Measurements from ENCODE around the gene XRN1.

The XRN1 gene

DNA sequence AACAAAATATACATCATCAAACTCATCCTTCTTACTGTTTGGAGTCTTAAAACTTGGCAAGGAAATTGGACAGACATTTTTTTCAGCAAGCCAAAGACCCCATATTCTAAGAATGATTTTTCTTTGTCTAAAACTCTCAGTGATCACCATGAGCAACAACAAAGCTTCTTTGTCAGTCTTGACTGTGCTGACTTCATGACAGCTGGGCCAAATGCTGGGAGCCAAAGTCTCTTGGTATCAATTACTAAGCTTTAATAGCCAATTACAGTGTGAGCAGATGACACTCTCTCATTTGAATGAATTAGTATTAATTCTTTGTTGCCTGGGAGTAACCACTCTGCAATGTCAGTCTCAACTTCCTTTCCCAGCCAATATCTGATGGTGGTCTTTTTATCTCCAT lies 174.3 kb downstream of the XRN1 start:
- Histone ChIP-seq H3K36me3 (ENCODE audit: control insufficient read depth, insufficient read depth, low read length) (no peaks in the 10 kb centered on the region), H3K4me3 (ENCODE audit: low read length) (no peak overlapping the region), H3K9ac (ENCODE audit: low read length) (no peak overlapping the region), H3K27ac (ENCODE audit: low read depth, low read length) (no peak overlapping the region), H3K27me3 (ENCODE audit: control insufficient read depth, insufficient read depth, low read length) (no peaks in the 10 kb centered on the region), H3K4me1 (ENCODE audit: control insufficient read depth, insufficient read depth, low read length) (no peaks in the 10 kb centered on the region)

DNA sequence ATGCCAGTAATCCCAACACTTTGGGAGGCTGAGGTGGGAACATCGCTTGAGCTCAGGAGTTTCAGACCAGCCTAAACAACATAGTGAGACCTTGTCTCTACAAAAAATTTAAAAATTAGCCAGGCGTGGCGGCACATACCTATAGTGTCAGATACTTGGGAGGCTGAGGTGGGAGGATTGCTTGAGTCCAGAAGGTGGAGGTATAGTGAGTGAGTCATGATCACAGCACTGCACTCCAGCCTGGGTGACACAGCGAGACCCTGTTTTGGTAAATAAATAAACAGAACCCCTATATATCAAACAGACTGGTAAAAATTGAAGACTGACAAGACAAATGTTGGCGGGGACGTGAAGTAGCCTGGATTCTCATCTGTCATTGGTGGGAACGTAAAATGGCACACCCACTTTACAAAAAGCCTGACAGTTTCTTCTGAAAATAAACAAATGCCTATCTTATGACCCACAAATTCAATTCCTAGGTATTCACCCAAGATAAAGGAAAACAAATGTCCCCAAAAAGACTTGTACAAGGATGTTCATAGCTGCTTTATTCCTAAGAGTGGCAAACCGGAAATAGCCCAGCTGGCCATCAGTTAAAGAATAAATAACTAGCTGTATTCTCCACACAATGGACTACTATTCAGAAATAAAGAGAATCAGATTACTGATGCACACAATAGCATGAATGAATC lies 175.5 kb downstream of the XRN1 start:
- no peaks in the 10 kb centered on the region for H3K4me1 ChIP-seq (ENCODE audit: control insufficient read depth, insufficient read depth, low read length)
- no peak overlapping the region for H3K4me3 ChIP-seq (ENCODE audit: low read length)
- H3K27ac ChIP-seq (ENCODE audit: low read depth, low read length), result no peak overlapping the region
- no peaks in the 10 kb centered on the region for H3K36me3 ChIP-seq (ENCODE audit: control insufficient read depth, insufficient read depth, low read length)
- H3K9ac ChIP-seq (ENCODE audit: low read length), result no peak overlapping the region
- H3K27me3 ChIP-seq (ENCODE audit: control insufficient read depth, insufficient read depth, low read length), result no peaks in the 10 kb centered on the region

DNA sequence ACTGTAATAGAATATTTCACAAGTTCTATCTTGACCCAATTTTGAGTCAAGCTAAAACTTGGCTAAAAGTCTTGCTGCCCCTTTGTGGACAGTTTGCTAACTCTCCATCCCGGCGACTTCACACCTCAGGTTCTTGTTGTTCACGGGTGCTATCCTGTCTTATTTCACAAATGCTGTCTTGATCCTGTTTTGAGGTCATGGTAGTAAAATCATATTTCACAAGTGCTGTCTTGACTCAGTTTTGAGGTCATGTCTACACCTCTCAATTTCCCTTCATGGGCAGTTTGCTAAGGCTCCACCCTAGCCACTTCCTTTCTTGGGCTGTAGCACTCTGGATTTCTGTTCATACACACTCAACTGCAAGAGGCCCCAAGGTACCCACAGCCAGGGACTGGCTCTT lies 177.4 kb downstream of the XRN1 start:
- Histone ChIP-seq H3K4me3 (ENCODE audit: low read length) (no peak overlapping the region), H3K9ac (ENCODE audit: low read length) (no peak overlapping the region)

DNA sequence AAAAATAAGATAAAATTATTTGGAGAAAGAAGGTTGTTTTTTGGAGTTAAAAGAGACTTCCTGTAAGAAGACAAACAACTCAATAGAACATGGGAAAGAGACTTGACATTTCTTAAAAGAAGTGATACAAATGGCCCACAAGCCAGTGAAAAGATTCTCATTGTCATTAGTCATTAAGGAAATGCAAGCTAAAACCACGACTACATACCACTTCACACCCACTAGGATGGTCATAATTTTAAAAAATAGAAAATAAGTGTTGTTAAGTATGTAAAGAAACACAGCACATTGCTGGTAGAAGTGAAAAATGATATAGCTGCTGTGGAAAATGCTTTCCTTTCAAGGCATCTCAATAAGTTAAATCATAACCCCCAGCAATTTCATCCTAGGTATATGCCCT lies 178.1 kb downstream of the XRN1 start:
- H3K27me3 ChIP-seq (ENCODE audit: control insufficient read depth, insufficient read depth, low read length), result no peaks in the 10 kb centered on the region
- H3K27ac ChIP-seq (ENCODE audit: low read depth, low read length), result no peak overlapping the region
- no peaks in the 10 kb centered on the region for H3K4me1 ChIP-seq (ENCODE audit: control insufficient read depth, insufficient read depth, low read length)
- no peak overlapping the region for H3K9ac ChIP-seq (ENCODE audit: low read length)
- H3K36me3 ChIP-seq (ENCODE audit: control insufficient read depth, insufficient read depth, low read length), result no peaks in the 10 kb centered on the region
- no peak overlapping the region for H3K4me3 ChIP-seq (ENCODE audit: low read length)

More for the DNA sequence above, 177.4 kb downstream of the XRN1 start:
- H3K4me1 ChIP-seq (ENCODE audit: control insufficient read depth, insufficient read depth, low read length), result no peaks in the 10 kb centered on the region
- H3K27me3 ChIP-seq (ENCODE audit: control insufficient read depth, insufficient read depth, low read length), result no peaks in the 10 kb centered on the region
- no peaks in the 10 kb centered on the region for H3K36me3 ChIP-seq (ENCODE audit: control insufficient read depth, insufficient read depth, low read length)
- no peak overlapping the region for H3K27ac ChIP-seq (ENCODE audit: low read depth, low read length)

DNA sequence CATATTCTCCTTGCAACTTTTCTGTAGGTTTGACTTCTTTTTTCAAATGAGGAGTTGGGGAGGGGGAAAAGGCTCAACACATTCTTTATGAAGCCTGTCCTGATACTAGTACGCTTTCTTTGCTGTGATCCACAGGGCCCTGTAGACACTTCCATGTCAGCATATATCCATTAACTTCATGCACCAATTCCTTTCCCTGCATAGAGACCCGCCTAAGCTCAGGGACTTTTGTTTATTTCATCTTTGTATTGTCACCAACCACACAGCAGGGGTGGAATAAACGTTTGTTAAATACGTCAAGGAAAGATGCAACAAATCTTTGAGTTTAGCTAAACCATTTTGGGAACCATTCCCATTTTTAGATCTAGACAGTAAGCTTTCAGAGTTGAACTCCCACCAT lies 179.4 kb downstream of the XRN1 start:
- H3K27me3 ChIP-seq (ENCODE audit: control insufficient read depth, insufficient read depth, low read length), result no peaks in the 10 kb centered on the region
- no peak overlapping the region for H3K9ac ChIP-seq (ENCODE audit: low read length)
- no peaks in the 10 kb centered on the region for H3K36me3 ChIP-seq (ENCODE audit: control insufficient read depth, insufficient read depth, low read length)
- no peaks in the 10 kb centered on the region for H3K4me1 ChIP-seq (ENCODE audit: control insufficient read depth, insufficient read depth, low read length)
- no peak overlapping the region for H3K27ac ChIP-seq (ENCODE audit: low read depth, low read length)
- no peak overlapping the region for H3K4me3 ChIP-seq (ENCODE audit: low read length)

DNA sequence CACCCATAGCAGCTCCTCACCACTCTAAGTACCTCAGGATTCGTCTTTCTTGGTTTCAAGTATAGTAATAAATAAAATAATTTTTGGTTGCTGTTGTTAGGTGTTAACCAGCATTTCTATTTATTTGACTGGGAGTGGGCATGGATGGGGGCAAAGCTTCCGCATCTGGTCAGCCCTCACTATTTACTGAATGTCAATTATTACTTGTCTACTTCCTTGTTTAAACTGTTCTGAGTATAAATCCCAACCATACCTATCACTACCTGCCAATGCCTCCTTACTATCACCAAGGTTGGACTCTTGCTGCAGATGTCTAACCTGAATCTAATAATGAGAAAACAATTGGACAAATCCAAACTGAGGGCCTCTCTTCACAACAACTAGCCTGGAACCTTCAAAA lies 180.6 kb downstream of the XRN1 start:
- no peak overlapping the region for H3K27ac ChIP-seq (ENCODE audit: low read depth, low read length)
- H3K4me3 ChIP-seq (ENCODE audit: low read length), result no peak overlapping the region
- H3K9ac ChIP-seq (ENCODE audit: low read length), result no peak overlapping the region
- no peaks in the 10 kb centered on the region for H3K4me1 ChIP-seq (ENCODE audit: control insufficient read depth, insufficient read depth, low read length)
- no peaks in the 10 kb centered on the region for H3K27me3 ChIP-seq (ENCODE audit: control insufficient read depth, insufficient read depth, low read length)
- H3K36me3 ChIP-seq (ENCODE audit: control insufficient read depth, insufficient read depth, low read length), result no peaks in the 10 kb centered on the region

DNA sequence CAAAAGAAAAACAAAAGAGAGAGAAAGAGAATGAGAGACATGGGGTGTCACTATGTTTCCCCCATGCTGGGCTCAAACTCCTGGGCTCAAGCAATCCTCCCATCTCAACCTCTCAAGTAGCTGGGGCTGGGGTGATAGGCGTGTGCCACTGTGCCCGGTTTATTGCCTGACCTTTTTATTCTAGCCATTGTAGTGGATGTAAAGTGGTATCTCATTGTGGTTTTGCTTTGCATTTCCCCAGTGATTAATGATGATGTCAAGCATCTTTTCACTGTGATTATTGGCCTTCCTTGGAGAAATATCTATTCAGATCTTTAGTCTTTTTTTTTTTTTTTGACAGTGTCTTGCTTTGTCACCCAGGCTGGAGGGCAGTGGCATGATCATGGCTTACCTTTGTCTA lies 184.7 kb downstream of the XRN1 start:
- Histone ChIP-seq H3K9ac (ENCODE audit: low read length) (no peak overlapping the region), H3K4me1 (ENCODE audit: control insufficient read depth, insufficient read depth, low read length) (no peaks in the 10 kb centered on the region), H3K36me3 (ENCODE audit: control insufficient read depth, insufficient read depth, low read length) (no peaks in the 10 kb centered on the region), H3K27ac (ENCODE audit: low read depth, low read length) (no peak overlapping the region), H3K4me3 (ENCODE audit: low read length) (no peak overlapping the region), H3K27me3 (ENCODE audit: control insufficient read depth, insufficient read depth, low read length) (no peaks in the 10 kb centered on the region)

DNA sequence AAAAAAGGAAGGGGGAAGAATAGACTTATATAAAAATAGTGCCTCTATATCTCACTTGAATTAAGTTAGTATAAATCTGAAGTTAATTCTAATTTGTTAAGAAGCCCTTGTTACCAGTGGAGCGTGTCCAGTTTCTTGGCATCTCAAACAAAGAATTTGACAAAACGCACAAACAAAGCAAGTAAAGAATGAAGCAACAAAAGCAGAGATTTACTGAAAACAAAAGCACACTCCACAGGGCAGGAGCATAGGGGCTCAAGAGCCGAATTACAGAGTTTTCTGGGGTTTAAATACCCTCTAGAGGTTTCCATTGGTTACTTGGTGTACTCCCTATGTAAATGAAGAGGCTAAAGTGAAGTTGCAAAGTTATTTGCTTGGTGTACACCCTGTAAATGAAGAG lies 188.5 kb downstream of the XRN1 start:
- Histone ChIP-seq H3K9ac (ENCODE audit: low read length) (no peak overlapping the region), H3K27ac (ENCODE audit: low read depth, low read length) (no peak overlapping the region), H3K36me3 (ENCODE audit: control insufficient read depth, insufficient read depth, low read length) (no peaks in the 10 kb centered on the region), H3K4me1 (ENCODE audit: control insufficient read depth, insufficient read depth, low read length) (no peaks in the 10 kb centered on the region), H3K27me3 (ENCODE audit: control insufficient read depth, insufficient read depth, low read length) (no peaks in the 10 kb centered on the region), H3K4me3 (ENCODE audit: low read length) (no peak overlapping the region)

DNA sequence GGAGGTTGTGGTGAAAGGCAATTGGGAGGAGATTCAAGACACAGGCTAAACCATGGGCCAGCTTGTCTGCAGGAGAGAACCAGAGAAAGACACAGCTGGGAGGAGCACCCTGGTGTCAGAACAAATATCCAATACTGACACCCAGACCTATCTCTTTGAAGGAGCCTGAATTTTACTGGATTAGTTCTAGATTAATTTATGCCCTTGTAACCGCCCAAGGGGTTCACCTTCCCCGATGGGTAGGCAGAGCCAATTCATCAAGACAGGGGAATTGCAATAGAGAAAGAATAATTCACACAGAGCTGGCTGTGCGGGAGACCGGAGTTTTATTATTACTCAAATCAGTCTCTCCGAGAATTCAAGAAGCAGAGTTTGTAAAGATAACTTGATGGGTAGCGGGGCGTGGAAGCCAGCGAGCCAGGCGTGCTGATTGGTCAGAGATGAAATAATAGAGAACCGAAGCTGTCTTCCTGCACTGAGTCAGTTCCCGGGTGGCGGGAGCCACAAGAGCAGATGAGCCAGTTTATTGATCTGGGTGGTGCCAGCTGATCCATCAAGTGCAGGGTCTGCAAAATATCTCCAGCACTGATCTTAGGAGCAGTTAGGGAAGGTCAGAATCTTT lies 191.0 kb downstream of the XRN1 start:
- H3K9ac ChIP-seq (ENCODE audit: low read length), result no peak overlapping the region
- no peaks in the 10 kb centered on the region for H3K27me3 ChIP-seq (ENCODE audit: control insufficient read depth, insufficient read depth, low read length)
- no peak overlapping the region for H3K4me3 ChIP-seq (ENCODE audit: low read length)
- H3K36me3 ChIP-seq (ENCODE audit: control insufficient read depth, insufficient read depth, low read length), result no peaks in the 10 kb centered on the region
- H3K4me1 ChIP-seq (ENCODE audit: control insufficient read depth, insufficient read depth, low read length), result no peaks in the 10 kb centered on the region
- H3K27ac ChIP-seq (ENCODE audit: low read depth, low read length), result no peak overlapping the region
